RWPE2 (cell line): Measurements from ENCODE around the gene ASCC1.

Experiments used
- ATAC-seq: fragments of 200-7000 bp; cut with Tn5 transposase; 3 replicates; pipeline ENCODE4 v1.9.1; 2021; ENCODE audit warnings: low read depth
- DNase-seq: peaks from one replicate; pipeline ENCODE4 v3.0.0-alpha.2; 2020; ENCODE audit warnings: low spot score
- H3K27ac ChIP-seq: fragments of 450-650 bp; 2 replicates; pipeline ENCODE4 v1.5.1; 2017; ENCODE audit warnings: mild to moderate bottlenecking; ENCODE audit not compliant: poor library complexity, severe bottlenecking
- H3K27me3 ChIP-seq: fragments of 250-450 bp; sonication (Bioruptor Pico); 2 replicates; pipeline ENCODE4 v1.5.1; 2021; ENCODE audit warnings: mild to moderate bottlenecking, moderate library complexity; ENCODE audit not compliant: insufficient read depth, poor library complexity, severe bottlenecking
- H3K36me3 ChIP-seq: fragments of 250-450 bp; sonication (Bioruptor Pico); 2 replicates; pipeline ENCODE4 v1.5.1; 2020; ENCODE audit warnings: low read depth, mild to moderate bottlenecking, moderate library complexity
- H3K4me1 ChIP-seq: fragments of 250-450 bp; sonication (Bioruptor Pico); 2 replicates; pipeline ENCODE4 v1.5.1; 2021; ENCODE audit warnings: mild to moderate bottlenecking, moderate library complexity; ENCODE audit not compliant: insufficient read depth, poor library complexity, severe bottlenecking
- H3K4me3 ChIP-seq: fragments of 250-450 bp; sonication (Bioruptor Pico); 2 replicates; pipeline ENCODE4 v1.5.1; 2021; ENCODE audit warnings: mild to moderate bottlenecking, moderate library complexity; ENCODE audit not compliant: severe bottlenecking
- H3K9me3 ChIP-seq: fragments of 250-450 bp; sonication (Bioruptor Pico); 2 replicates; pipeline ENCODE4 v1.5.1; 2021; ENCODE audit warnings: mild to moderate bottlenecking, moderate library complexity; ENCODE audit not compliant: severe bottlenecking
- TF ChIP-seq, protein P1 (sequence below): fragments of 450-650 bp; IDR thresholded peaks from one replicate; pipeline ENCODE4 v1.5.1; 2017; ENCODE audit warnings: mild to moderate bottlenecking, moderate library complexity; ENCODE audit not compliant: poor library complexity, severe bottlenecking

Gene ASCC1

DNA sequence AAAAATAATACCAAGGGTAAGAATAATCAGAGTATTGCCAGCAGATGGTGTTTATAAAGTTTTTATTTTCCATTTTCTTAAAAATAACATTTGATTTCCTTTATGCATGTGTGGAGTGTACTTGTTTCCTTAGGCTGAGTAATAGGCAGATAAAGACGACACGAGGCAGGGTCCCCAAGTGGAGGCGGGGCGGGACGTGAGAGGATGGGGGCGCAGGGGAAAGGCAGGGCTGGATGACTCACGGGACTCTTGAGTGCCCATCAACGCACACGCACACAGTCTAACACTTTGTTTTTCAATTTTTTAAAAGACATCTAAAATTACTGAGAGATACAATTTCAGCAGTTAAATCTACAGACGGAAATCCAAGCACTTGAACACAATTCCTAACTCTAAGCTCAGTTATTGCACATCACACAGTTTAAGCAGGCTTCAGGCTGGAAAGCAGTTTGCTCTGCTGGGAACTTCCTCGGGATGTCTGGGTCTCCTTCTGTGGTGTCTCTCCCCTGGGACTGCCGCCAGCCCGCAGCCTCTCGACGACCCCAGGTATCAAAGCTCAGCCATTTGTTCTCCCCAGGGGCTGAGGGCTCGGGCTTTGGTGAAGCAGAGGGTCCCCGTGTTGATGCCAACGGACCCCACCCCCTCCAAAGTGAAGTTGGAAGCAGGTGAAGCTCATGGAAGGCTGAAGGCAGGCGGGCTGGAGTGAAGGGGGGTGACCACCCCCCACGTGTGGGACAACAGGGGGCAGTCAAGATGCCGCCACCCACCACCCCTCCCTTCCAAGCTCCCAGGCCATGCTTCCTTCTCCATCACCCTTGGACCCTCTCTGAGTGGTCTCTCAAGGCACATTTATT, 156.9 kb downstream of the ASCC1 start:
- no peak overlapping the region for H3K27ac ChIP-seq
- H3K27me3 ChIP-seq, result no peaks in the 10 kb centered on the region
- TF ChIP-seq, protein P1, sequence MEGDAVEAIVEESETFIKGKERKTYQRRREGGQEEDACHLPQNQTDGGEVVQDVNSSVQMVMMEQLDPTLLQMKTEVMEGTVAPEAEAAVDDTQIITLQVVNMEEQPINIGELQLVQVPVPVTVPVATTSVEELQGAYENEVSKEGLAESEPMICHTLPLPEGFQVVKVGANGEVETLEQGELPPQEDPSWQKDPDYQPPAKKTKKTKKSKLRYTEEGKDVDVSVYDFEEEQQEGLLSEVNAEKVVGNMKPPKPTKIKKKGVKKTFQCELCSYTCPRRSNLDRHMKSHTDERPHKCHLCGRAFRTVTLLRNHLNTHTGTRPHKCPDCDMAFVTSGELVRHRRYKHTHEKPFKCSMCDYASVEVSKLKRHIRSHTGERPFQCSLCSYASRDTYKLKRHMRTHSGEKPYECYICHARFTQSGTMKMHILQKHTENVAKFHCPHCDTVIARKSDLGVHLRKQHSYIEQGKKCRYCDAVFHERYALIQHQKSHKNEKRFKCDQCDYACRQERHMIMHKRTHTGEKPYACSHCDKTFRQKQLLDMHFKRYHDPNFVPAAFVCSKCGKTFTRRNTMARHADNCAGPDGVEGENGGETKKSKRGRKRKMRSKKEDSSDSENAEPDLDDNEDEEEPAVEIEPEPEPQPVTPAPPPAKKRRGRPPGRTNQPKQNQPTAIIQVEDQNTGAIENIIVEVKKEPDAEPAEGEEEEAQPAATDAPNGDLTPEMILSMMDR, result no peak
- H3K4me1 ChIP-seq, result no peaks in the 10 kb centered on the region
- H3K9me3 ChIP-seq, result no peaks in the 10 kb centered on the region
- DNase-seq, result no peak
- no peak for ATAC-seq
- no peak overlapping the region for H3K4me3 ChIP-seq
- no peaks in the 10 kb centered on the region for H3K36me3 ChIP-seq

DNA sequence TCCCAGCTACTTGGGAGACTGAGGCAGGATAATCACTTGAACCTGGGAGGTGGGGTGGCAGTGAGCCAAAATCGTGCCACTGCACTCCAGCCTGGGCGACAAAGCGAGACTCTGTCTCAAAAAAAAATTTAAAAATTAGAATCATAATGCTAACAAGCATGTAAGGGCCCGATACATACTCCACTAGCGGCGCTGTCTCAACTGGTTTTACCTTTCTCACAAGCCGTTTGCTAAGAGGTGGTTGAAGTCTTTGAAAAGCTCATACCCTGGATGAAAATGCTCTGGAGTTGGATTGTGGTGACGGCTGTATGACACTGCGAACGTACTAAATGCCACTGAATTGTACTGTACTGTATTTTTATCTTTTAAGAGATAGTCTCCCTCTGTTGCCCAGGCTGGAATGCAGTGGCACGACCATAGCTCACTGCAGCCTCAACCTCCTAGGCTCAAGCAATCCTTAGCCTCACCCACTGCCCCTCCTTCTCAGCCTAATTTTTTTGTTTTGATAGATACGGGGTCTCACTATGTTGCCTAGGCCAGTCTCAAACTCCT, 157.7 kb downstream of the ASCC1 start:
- Histone ChIP-seq H3K36me3 (no peaks in the 10 kb centered on the region), H3K27me3 (no peaks in the 10 kb centered on the region), H3K4me1 (no peaks in the 10 kb centered on the region), H3K9me3 (no peaks in the 10 kb centered on the region), H3K27ac (no peak overlapping the region), H3K4me3 (no peak overlapping the region)
- ATAC-seq (no peak), DNase-seq (no peak)
- TF ChIP-seq, protein P1, result no peak

DNA sequence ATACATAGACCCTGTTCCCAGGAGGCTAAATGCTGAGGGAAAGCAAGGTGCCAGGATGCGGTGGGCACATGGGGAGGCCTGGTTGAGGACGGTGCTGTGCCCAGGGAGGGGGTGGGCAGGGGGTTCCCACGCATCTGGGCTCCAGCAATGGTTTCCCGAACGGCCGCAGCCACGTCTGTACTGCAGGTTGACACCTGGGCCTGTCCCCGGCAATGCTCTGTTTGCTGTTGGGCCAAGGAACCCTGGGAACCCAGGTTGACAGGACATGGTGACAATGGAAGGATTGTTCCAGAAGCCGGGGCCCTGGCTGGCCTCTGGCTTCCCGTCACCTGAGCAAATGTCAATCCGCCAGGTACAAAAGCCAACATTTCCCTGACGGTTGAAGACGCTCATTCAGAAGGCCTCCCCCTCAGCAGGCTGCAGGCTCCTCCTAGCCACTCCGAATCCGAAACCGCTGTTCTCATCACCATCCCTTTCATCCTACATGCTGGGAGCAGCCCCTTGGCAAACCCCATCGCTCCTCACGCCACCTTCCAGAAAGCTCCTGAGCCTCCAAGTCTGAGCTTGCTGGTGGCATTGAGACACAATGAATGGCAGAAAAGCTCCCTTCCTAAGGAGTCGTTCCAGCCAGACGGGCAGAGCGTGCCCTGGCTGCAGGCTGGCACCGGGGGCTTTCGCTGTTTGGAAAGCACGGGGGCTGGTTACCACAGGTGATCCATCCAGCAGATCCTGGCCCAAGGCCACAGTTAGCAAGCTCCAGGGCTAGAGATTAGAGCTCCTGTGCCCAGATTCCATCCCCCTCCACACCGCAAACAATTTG, 158.9 kb downstream of the ASCC1 start:
- Histone ChIP-seq H3K4me3 (no peak overlapping the region), H3K27ac (no peak overlapping the region), H3K9me3 (no peaks in the 10 kb centered on the region), H3K27me3 (no peaks in the 10 kb centered on the region), H3K4me1 (no peaks in the 10 kb centered on the region), H3K36me3 (no peaks in the 10 kb centered on the region)
- DNase-seq (no peak), ATAC-seq (no peak)
- TF ChIP-seq, protein P1, result no peak

DNA sequence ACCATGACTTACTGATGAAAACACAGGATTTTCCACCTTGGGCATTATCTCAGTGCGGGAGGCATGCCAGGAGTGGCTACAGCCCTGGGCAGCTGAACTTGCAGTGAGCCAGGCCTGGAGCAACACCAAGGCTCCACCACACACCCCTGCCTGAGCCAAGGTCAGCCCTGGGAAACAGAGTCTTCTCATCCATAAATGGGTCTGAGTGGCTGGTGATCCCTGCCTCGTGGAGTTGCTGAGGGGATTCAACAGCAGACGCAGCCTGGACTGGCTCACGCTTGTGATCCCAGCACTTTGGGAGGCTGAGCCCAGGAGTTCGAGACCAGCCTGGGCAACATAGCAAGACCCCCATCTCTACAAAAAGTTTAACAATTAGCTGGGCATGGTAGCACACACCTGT, 160.0 kb downstream of the ASCC1 start:
- H3K36me3 ChIP-seq, result no peaks in the 10 kb centered on the region
- no peaks in the 10 kb centered on the region for H3K9me3 ChIP-seq
- H3K4me3 ChIP-seq, result no peak overlapping the region
- no peak for ATAC-seq
- no peak for DNase-seq
- no peaks in the 10 kb centered on the region for H3K27me3 ChIP-seq
- no peak overlapping the region for H3K27ac ChIP-seq
- H3K4me1 ChIP-seq, result no peaks in the 10 kb centered on the region
- TF ChIP-seq, protein P1, result no peak
